Measurements from ENCODE around the gene INSRR. TPM values are rescaled to one million over a fixed set of nuclear protein-coding genes. Genes with fewer than 3 reads are reported as not detected.

INSRR gene
- total RNA-seq, 1 experiment from 2014 or later: not detected

DNA sequence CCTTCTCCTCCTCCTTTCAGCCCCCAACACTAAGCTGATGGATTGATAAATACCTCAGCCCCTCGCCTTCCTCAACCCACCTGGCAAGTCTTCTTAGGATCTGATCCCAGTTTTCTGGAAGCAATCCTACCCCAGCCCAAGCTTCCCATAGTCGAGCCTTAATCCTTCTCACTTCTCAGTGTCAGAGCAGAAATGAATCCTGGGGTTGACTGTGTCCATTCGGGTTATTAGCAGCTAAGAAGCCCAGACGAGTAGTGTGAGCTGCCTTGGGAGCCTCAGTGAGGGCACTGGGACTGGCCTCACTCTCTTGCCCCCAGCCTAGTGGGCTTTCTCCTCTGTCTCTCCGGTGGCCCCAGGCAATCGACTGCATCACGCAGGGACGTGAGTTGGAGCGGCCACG, 22.2 kb upstream of the INSRR start:
- Histone ChIP-seq H3K4me1 (ENCODE audit: insufficient read depth, low read length) (no peaks in the 10 kb centered on the region), H3K9me2 (replicated peaks; ENCODE audit: low read length) (no peaks in the 10 kb centered on the region), H2AFZ (ENCODE audit: low read length) (no peak overlapping the region), H4K20me1 (ENCODE audit: low read length) (no peaks in the 10 kb centered on the region), H3K79me2 (ENCODE audit: low read length) (no peaks in the 10 kb centered on the region), H3K9me3 (ENCODE audit: low read length) (no peaks in the 10 kb centered on the region), H3F3A (ENCODE audit: low read length, unreplicated experiment) (no peaks in the 10 kb centered on the region), H3K9ac (ENCODE audit: low read length) (no peak overlapping the region), H3K27me3 (ENCODE audit: low read length) (no peaks in the 10 kb centered on the region), H3K27ac (ENCODE audit: low read length) (no peak overlapping the region), H3K36me3 (ENCODE audit: low read depth, low read length) (no peaks in the 10 kb centered on the region), H3K4me2 (ENCODE audit: low read length) (no peak overlapping the region), H3K4me3 (ENCODE audit: low read length) (no peak overlapping the region)
- no peak for DNase-seq
- intact Hi-C loops (cut with micrococcal nuclease): no loop called here
- no TSS peak for BruUV-seq (replicated peaks)
- ATAC-seq: no peak
- ChIA-PET POLR2A (ENCODE audit: unreplicated experiment) (no interaction called here), CTCF (no interaction called here)
- TF ChIP-seq EZH2phosphoT487 (IDR thresholded peaks at IDR 0.05; ENCODE audit: borderline replicate concordance, low read length): no peak
- TF ChIP-seq EZH2 (IDR thresholded peaks at IDR 0.05; ENCODE audit: low read length, unreplicated experiment): no peak
- TF ChIP-seq, protein P1, sequence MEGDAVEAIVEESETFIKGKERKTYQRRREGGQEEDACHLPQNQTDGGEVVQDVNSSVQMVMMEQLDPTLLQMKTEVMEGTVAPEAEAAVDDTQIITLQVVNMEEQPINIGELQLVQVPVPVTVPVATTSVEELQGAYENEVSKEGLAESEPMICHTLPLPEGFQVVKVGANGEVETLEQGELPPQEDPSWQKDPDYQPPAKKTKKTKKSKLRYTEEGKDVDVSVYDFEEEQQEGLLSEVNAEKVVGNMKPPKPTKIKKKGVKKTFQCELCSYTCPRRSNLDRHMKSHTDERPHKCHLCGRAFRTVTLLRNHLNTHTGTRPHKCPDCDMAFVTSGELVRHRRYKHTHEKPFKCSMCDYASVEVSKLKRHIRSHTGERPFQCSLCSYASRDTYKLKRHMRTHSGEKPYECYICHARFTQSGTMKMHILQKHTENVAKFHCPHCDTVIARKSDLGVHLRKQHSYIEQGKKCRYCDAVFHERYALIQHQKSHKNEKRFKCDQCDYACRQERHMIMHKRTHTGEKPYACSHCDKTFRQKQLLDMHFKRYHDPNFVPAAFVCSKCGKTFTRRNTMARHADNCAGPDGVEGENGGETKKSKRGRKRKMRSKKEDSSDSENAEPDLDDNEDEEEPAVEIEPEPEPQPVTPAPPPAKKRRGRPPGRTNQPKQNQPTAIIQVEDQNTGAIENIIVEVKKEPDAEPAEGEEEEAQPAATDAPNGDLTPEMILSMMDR (conservative IDR thresholded peaks at IDR 0.05; ENCODE audit: low read depth, low read length): no peak

DNA sequence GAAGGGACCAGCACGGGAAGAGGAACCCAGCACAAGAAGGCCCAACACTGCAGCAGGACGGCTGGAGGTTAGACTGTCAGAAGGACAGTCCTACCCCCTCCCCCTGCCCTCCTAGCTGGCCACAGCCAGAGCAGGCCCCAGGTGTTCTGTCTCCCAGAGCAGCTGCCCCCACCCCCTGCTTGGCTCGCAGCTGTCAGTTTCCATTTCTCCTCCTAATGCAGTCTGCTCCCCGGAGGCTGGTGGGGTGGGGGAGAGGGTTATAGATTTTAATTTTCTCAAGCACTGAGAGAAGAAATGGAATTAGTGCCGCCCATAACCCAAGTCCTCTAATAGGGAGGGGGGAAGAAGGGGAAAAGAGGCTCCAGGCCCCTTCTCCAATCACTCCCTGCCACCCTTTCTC, 21.6 kb upstream of the INSRR start:
- no peaks in the 10 kb centered on the region for H3K79me2 ChIP-seq (ENCODE audit: low read length)
- BruUV-seq (replicated peaks): no TSS peak
- no peaks in the 10 kb centered on the region for H3K9me2 ChIP-seq (replicated peaks; ENCODE audit: low read length)
- POLR2A ChIA-PET (ENCODE audit: unreplicated experiment): no interaction called here
- no peaks in the 10 kb centered on the region for H4K20me1 ChIP-seq (ENCODE audit: low read length)
- CTCF ChIA-PET: interaction anchor here (0.5 kb wide), 1 partner anchor 42 kb away, joined by 3 read pairs; no protein-coding TSS in a partner anchor
- H3K9me3 ChIP-seq (ENCODE audit: low read length): no peaks in the 10 kb centered on the region
- no peak for TF ChIP-seq EZH2phosphoT487 (IDR thresholded peaks at IDR 0.05; ENCODE audit: borderline replicate concordance, low read length)
- TF ChIP-seq, protein P1 (conservative IDR thresholded peaks at IDR 0.05; ENCODE audit: low read depth, low read length): no peak
- no peak for TF ChIP-seq EZH2 (IDR thresholded peaks at IDR 0.05; ENCODE audit: low read length, unreplicated experiment)
- no peak overlapping the region for H2AFZ ChIP-seq (ENCODE audit: low read length)
- no peak overlapping the region for H3K4me2 ChIP-seq (ENCODE audit: low read length)
- H3K4me1 ChIP-seq (ENCODE audit: insufficient read depth, low read length): no peaks in the 10 kb centered on the region
- no peak overlapping the region for H3K9ac ChIP-seq (ENCODE audit: low read length)
- no peak overlapping the region for H3K27ac ChIP-seq (ENCODE audit: low read length)
- H3K27me3 ChIP-seq (ENCODE audit: low read length): no peaks in the 10 kb centered on the region
- DNase-seq: no peak
- no peak overlapping the region for H3K4me3 ChIP-seq (ENCODE audit: low read length)
- no peaks in the 10 kb centered on the region for H3F3A ChIP-seq (ENCODE audit: low read length, unreplicated experiment)
- no peak for ATAC-seq
- intact Hi-C loops (cut with micrococcal nuclease): no loop called here
- H3K36me3 ChIP-seq (ENCODE audit: low read depth, low read length): no peaks in the 10 kb centered on the region

DNA sequence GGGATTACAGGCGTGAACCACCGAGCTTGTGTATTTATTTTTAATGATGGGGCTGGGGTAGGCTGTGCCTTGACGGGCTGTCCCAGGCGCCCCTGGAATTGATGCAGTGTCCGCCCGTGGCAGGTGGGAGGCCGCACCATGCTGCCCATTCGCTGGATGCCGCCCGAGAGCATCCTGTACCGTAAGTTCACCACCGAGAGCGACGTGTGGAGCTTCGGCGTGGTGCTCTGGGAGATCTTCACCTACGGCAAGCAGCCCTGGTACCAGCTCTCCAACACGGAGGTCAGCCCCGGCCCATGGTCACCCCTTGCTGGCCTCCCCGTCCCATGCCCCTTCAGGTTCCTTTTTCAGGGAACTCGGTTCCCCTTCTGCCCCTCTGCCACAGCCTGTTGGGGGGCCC, 21.0 kb upstream of the INSRR start:
- DNase-seq (no peak), ATAC-seq (no peak)
- H3K9ac ChIP-seq (ENCODE audit: low read length): no peak overlapping the region
- no peaks in the 10 kb centered on the region for H3K9me3 ChIP-seq (ENCODE audit: low read length)
- H3K36me3 ChIP-seq (ENCODE audit: low read depth, low read length): no peaks in the 10 kb centered on the region
- no peak overlapping the region for H3K4me3 ChIP-seq (ENCODE audit: low read length)
- TF ChIP-seq EZH2phosphoT487 (IDR thresholded peaks at IDR 0.05; ENCODE audit: borderline replicate concordance, low read length): no peak
- TF ChIP-seq, protein P1 (conservative IDR thresholded peaks at IDR 0.05; ENCODE audit: low read depth, low read length): no peak
- TF ChIP-seq EZH2 (IDR thresholded peaks at IDR 0.05; ENCODE audit: low read length, unreplicated experiment): no peak
- H4K20me1 ChIP-seq (ENCODE audit: low read length): no peaks in the 10 kb centered on the region
- H3K4me1 ChIP-seq (ENCODE audit: insufficient read depth, low read length): no peaks in the 10 kb centered on the region
- no peaks in the 10 kb centered on the region for H3K79me2 ChIP-seq (ENCODE audit: low read length)
- no peaks in the 10 kb centered on the region for H3F3A ChIP-seq (ENCODE audit: low read length, unreplicated experiment)
- no peaks in the 10 kb centered on the region for H3K9me2 ChIP-seq (replicated peaks; ENCODE audit: low read length)
- H2AFZ ChIP-seq (ENCODE audit: low read length): no peak overlapping the region
- BruUV-seq (replicated peaks): no TSS peak
- ChIA-PET POLR2A (ENCODE audit: unreplicated experiment) (no interaction called here), CTCF (no interaction called here)
- intact Hi-C loops (cut with micrococcal nuclease): no loop called here
- no peak overlapping the region for H3K27ac ChIP-seq (ENCODE audit: low read length)
- no peaks in the 10 kb centered on the region for H3K27me3 ChIP-seq (ENCODE audit: low read length)
- no peak overlapping the region for H3K4me2 ChIP-seq (ENCODE audit: low read length)

Measured in PC-3 (cell line).